ENCODE measurements around the gene GPR89A.
A peak's percentile ranks its signal among the peaks of the same experiment; 100 is the strongest.
"Not testable (repeated sequence)": the region's sequence is repeated elsewhere in the genome, so short reads cannot be mapped to it uniquely, and the experiment has no call there.

The GPR89A gene

GRCh38 chr1:145643990-145644389 lies 36.2 kb downstream of the GPR89A start:
- not testable (repeated sequence) for H3K36me3 Mint-ChIP-seq (ENCODE audit: low read depth); DNase-seq; H3K27me3 Mint-ChIP-seq; H3K4me3 Mint-ChIP-seq; H3K9me3 Mint-ChIP-seq; H3K27ac Mint-ChIP-seq
- peak; percentile 98 for ATAC-seq
- H3K4me1 Mint-ChIP-seq: peaks cover 10% of the 10 kb centered on the region

GRCh38 chr1:145656245-145656943 lies 48.6 kb downstream of the GPR89A start:
- not testable (repeated sequence) for H3K9me3 Mint-ChIP-seq, ATAC-seq, DNase-seq, H3K4me3 Mint-ChIP-seq, H3K27me3 Mint-ChIP-seq, H3K27ac Mint-ChIP-seq, H3K4me1 Mint-ChIP-seq
- peaks cover 16% of the 10 kb centered on the region for H3K36me3 Mint-ChIP-seq (ENCODE audit: low read depth)

- H3K4me3 Mint-ChIP-seq, H3K27me3 Mint-ChIP-seq, DNase-seq, H3K9me3 Mint-ChIP-seq: not testable (repeated sequence)
- peak overlapping the region; percentile 15 for H3K27ac Mint-ChIP-seq
- H3K36me3 Mint-ChIP-seq (ENCODE audit: low read depth): peaks cover 12% of the 10 kb centered on the region
- H3K4me1 Mint-ChIP-seq: peaks cover 13% of the 10 kb centered on the region
- ATAC-seq: peak; percentile 84
These were observed 54.7 kb downstream of the GPR89A start for GRCh38 chr1:145662502-145662901.

- not testable (repeated sequence) for ATAC-seq, DNase-seq, H3K27me3 Mint-ChIP-seq, H3K9me3 Mint-ChIP-seq, H3K4me3 Mint-ChIP-seq, H3K27ac Mint-ChIP-seq
- Mint-ChIP-seq H3K4me1 (peaks cover 17% of the 10 kb centered on the region), H3K36me3 (ENCODE audit: low read depth) (peaks cover 10% of the 10 kb centered on the region)
These were observed 57.2 kb downstream of the GPR89A start for GRCh38 chr1:145665015-145665414.

- DNase-seq, H3K4me3 Mint-ChIP-seq, H3K27me3 Mint-ChIP-seq, H3K9me3 Mint-ChIP-seq, ATAC-seq: not testable (repeated sequence)
- Mint-ChIP-seq H3K4me1 (peaks cover 35% of the 10 kb centered on the region), H3K36me3 (ENCODE audit: low read depth) (peaks cover 18% of the 10 kb centered on the region), H3K27ac (peak overlapping the region; percentile 78)
These were observed 63.4 kb downstream of the GPR89A start for GRCh38 chr1:145670995-145671745.

- peaks cover 12% of the 10 kb centered on the region for H3K36me3 Mint-ChIP-seq (ENCODE audit: low read depth)
- DNase-seq, H3K27ac Mint-ChIP-seq, H3K27me3 Mint-ChIP-seq, H3K9me3 Mint-ChIP-seq, ATAC-seq, H3K4me3 Mint-ChIP-seq: not testable (repeated sequence)
- H3K4me1 Mint-ChIP-seq: peaks cover 33% of the 10 kb centered on the region
These were observed 65.4 kb downstream of the GPR89A start for GRCh38 chr1:145673217-145673616.

- not testable (repeated sequence) for DNase-seq; H3K4me3 Mint-ChIP-seq; H3K27me3 Mint-ChIP-seq; H3K27ac Mint-ChIP-seq; H3K36me3 Mint-ChIP-seq (ENCODE audit: low read depth); H3K9me3 Mint-ChIP-seq; ATAC-seq
- H3K4me1 Mint-ChIP-seq: peaks cover 15% of the 10 kb centered on the region
These were observed 77.1 kb downstream of the GPR89A start for GRCh38 chr1:145684858-145685257.

GRCh38 chr1:145686078-145686477 lies 78.3 kb downstream of the GPR89A start:
- not testable (repeated sequence) for H3K27ac Mint-ChIP-seq; H3K4me3 Mint-ChIP-seq; H3K36me3 Mint-ChIP-seq (ENCODE audit: low read depth); DNase-seq; H3K9me3 Mint-ChIP-seq; ATAC-seq; H3K27me3 Mint-ChIP-seq
- H3K4me1 Mint-ChIP-seq: peaks cover 27% of the 10 kb centered on the region

GRCh38 chr1:145688328-145688727 lies 80.5 kb downstream of the GPR89A start:
- Mint-ChIP-seq H3K36me3 (ENCODE audit: low read depth) (peaks cover 3% of the 10 kb centered on the region), H3K4me1 (peaks cover 31% of the 10 kb centered on the region), H3K4me3 (no peak overlapping the region), H3K27me3 (no peaks in the 10 kb centered on the region), H3K9me3 (no peaks in the 10 kb centered on the region), H3K27ac (no peak overlapping the region)
- DNase-seq (no peak), ATAC-seq (no peak)

- Mint-ChIP-seq H3K9me3 (no peaks in the 10 kb centered on the region), H3K27ac (no peak overlapping the region), H3K36me3 (ENCODE audit: low read depth) (peaks cover 3% of the 10 kb centered on the region), H3K4me1 (peaks cover 31% of the 10 kb centered on the region), H3K27me3 (no peaks in the 10 kb centered on the region), H3K4me3 (no peak overlapping the region)
- no peak for DNase-seq
- no peak for ATAC-seq
These were observed 81.1 kb downstream of the GPR89A start for GRCh38 chr1:145688924-145689323.

- Mint-ChIP-seq H3K27me3 (no peaks in the 10 kb centered on the region), H3K27ac (peak overlapping the region; percentile 67), H3K9me3 (no peaks in the 10 kb centered on the region), H3K4me3 (no peak overlapping the region), H3K36me3 (ENCODE audit: low read depth) (peaks cover 3% of the 10 kb centered on the region), H3K4me1 (peaks cover 31% of the 10 kb centered on the region)
- no peak for DNase-seq
- no peak for ATAC-seq
These were observed 82.1 kb downstream of the GPR89A start for GRCh38 chr1:145689922-145690321.

GRCh38 chr1:145690587-145691558 lies 83.1 kb downstream of the GPR89A start:
- Mint-ChIP-seq H3K27me3 (no peaks in the 10 kb centered on the region), H3K9me3 (no peaks in the 10 kb centered on the region), H3K27ac (peak overlapping the region; percentile 67), H3K36me3 (ENCODE audit: low read depth) (peaks cover 3% of the 10 kb centered on the region), H3K4me1 (peaks cover 31% of the 10 kb centered on the region), H3K4me3 (peak overlapping the region; percentile 8)
- ATAC-seq: peak; percentile 99
- DNase-seq: peak; percentile 31

GRCh38 chr1:145692785-145693443 lies 85.1 kb downstream of the GPR89A start:
- no peak for DNase-seq
- Mint-ChIP-seq H3K27me3 (no peaks in the 10 kb centered on the region), H3K4me1 (peaks cover 31% of the 10 kb centered on the region), H3K27ac (no peak overlapping the region), H3K4me3 (no peak overlapping the region), H3K36me3 (ENCODE audit: low read depth) (peaks cover 3% of the 10 kb centered on the region), H3K9me3 (no peaks in the 10 kb centered on the region)
- ATAC-seq: no peak
